DOHH2 (cell line): ENCODE measurements around the gene CDH2.

Source experiments
- EZH2phosphoT487 ChIP-seq: fragments of 200-600 bp; sonication (generic); IDR thresholded peaks from 2 replicates; pipeline ENCODE4 v1.6.1; 2017; ENCODE audit warnings: borderline replicate concordance, mild to moderate bottlenecking, antibody characterized with exemption, low read length, moderate library complexity, mixed read lengths
- TF ChIP-seq, protein P1 (sequence below): fragments of 200-600 bp; sonication (generic); IDR thresholded peaks from one replicate; pipeline ENCODE4 v1.5.1; 2014; ENCODE audit warnings: antibody characterized with exemption, mild to moderate bottlenecking, low read depth, low read length; ENCODE audit not compliant: poor library complexity, severe bottlenecking

DNA sequence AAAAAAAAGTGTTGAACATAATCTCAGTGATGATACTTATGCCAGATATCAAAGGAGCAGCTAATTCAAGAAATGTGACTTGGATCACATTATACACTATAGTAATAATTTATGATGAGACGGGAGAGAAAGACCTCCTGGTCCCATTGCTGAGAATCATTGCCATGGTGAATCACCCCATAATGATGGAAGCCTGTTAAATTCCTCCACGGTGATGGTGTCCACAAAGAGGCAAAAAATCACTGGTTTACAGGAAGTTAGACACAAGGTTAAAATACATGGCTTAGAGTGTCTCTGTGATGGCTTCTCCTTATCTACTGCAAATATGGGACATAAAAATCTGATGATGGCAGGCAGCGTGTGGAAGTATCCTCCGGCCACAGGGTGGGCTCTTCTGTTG is 210.0 kb downstream of the CDH2 start:
- TF ChIP-seq, protein P1, sequence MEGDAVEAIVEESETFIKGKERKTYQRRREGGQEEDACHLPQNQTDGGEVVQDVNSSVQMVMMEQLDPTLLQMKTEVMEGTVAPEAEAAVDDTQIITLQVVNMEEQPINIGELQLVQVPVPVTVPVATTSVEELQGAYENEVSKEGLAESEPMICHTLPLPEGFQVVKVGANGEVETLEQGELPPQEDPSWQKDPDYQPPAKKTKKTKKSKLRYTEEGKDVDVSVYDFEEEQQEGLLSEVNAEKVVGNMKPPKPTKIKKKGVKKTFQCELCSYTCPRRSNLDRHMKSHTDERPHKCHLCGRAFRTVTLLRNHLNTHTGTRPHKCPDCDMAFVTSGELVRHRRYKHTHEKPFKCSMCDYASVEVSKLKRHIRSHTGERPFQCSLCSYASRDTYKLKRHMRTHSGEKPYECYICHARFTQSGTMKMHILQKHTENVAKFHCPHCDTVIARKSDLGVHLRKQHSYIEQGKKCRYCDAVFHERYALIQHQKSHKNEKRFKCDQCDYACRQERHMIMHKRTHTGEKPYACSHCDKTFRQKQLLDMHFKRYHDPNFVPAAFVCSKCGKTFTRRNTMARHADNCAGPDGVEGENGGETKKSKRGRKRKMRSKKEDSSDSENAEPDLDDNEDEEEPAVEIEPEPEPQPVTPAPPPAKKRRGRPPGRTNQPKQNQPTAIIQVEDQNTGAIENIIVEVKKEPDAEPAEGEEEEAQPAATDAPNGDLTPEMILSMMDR, result no peak
- TF ChIP-seq EZH2phosphoT487, result no peak
